Common myeloid progenitor, CD34-positive (primary cell): Measurements from ENCODE around the gene RTN4IP1.

Source experiments
- CTCF ChIA-PET: fragments of 350-600 bp; sonication (Branson Sonifier 250); formaldehyde crosslinking; loops from one replicate; lab custom pipeline; 2021; ENCODE audit warnings: antibody characterized with exemption; lab: Charles Lee
- POLR2A ChIA-PET: fragments of 350-600 bp; sonication (Branson Sonifier 250); formaldehyde crosslinking; loops from one replicate; lab custom pipeline; 2021; ENCODE audit warnings: antibody characterized with exemption; lab: Charles Lee
- DNase-seq, 3 donors: peaks; one replicate each; pipeline versions ENCODE4 v3.0.0 to v3.0.0-alpha.2; 2013
- H3K27ac ChIP-seq, 2 experiments: 1 replicate in 1 of 2; 2 replicates in 1 of 2; pipeline ENCODE4 v1.7.0; 2013; ENCODE audit warnings: inconsistent platforms in 2 of 2, low read length in 2 of 2, mild to moderate bottlenecking in 2 of 2, low read depth in 1 of 2, moderate library complexity in 1 of 2; ENCODE audit not compliant: severe bottlenecking in 2 of 2, insufficient read depth in 1 of 2, poor library complexity in 1 of 2
- H3K27me3 ChIP-seq, 5 experiments: replicated peaks in 2 of 5; 1 replicate in 3 of 5; 2 replicates in 2 of 5; pipeline versions ENCODE4 v1.6.1 to v1.7.0; 2013; ENCODE audit warnings: low read length in 4 of 5, mild to moderate bottlenecking in 2 of 5, moderate library complexity in 2 of 5, inconsistent platforms in 1 of 5; ENCODE audit not compliant: insufficient read depth in 5 of 5, control insufficient read depth in 4 of 5
- H3K36me3 ChIP-seq, 4 experiments: 1 replicate in 2 of 4; 2 replicates in 2 of 4; pipeline versions ENCODE4 v1.6.1 to v1.7.0; 2013; ENCODE audit warnings: low read length in 3 of 4, control low read depth in 1 of 4, mild to moderate bottlenecking in 1 of 4; ENCODE audit not compliant: control insufficient read depth in 4 of 4, insufficient read depth in 4 of 4
- H3K4me1 ChIP-seq, 4 experiments: 1 replicate in 3 of 4; 2 replicates in 1 of 4; pipeline versions ENCODE4 v1.6.1 to v1.7.1; 2013; ENCODE audit warnings: low read length in 3 of 4, mild to moderate bottlenecking in 3 of 4, control low read depth in 1 of 4, inconsistent platforms in 1 of 4, moderate library complexity in 1 of 4; ENCODE audit not compliant: control insufficient read depth in 4 of 4, insufficient read depth in 4 of 4; ENCODE audit errors: control extremely low read depth in 1 of 4
- H3K4me3 ChIP-seq, 7 experiments: 1 replicate in 4 of 7; 2 replicates in 3 of 7; pipeline versions ENCODE4 v1.5.1 to v1.7.0; 2013; ENCODE audit warnings: mild to moderate bottlenecking in 7 of 7, low read length in 6 of 7, moderate library complexity in 6 of 7, inconsistent platforms in 2 of 7, low read depth in 2 of 7, control low read depth in 1 of 7; ENCODE audit not compliant: insufficient read depth in 4 of 7, control insufficient read depth in 1 of 7; ENCODE audit errors: extremely low read depth in 1 of 7
- H3K9me3 ChIP-seq, 5 experiments: 1 replicate in 4 of 5; 2 replicates in 1 of 5; pipeline versions ENCODE4 v1.6.1 to v1.7.1; 2013; ENCODE audit warnings: low read length in 4 of 5, mild to moderate bottlenecking in 2 of 5, inconsistent platforms in 1 of 5, low read depth in 1 of 5, moderate library complexity in 1 of 5; ENCODE audit not compliant: control insufficient read depth in 4 of 5, insufficient read depth in 2 of 5; ENCODE audit errors: control extremely low read depth in 1 of 5
- WGBS: methylation state at CpG from one replicate; pipeline ENCODE4 v1.1.5; 2013; ENCODE audit not compliant: insufficient coverage; 5-methylcytosine and 5-hydroxymethylcytosine counted together

The RTN4IP1 gene

GRCh38 chr6:106618324-106618723 lies 11.0 kb downstream of the RTN4IP1 start:
- Histone ChIP-seq H3K4me3 (no peak overlapping the region), H3K4me1 (peaks cover 0 to 21% (median 2%) of the 10 kb centered on the region in 4 experiments), H3K27ac (no peak overlapping the region), H3K27me3 (no peaks in the 10 kb centered on the region), H3K36me3 (peaks cover 3 to 9% (median 8%) of the 10 kb centered on the region in 4 experiments), H3K9me3 (peaks cover 0 to 4% (median 0%) of the 10 kb centered on the region in 5 experiments)
- ChIA-PET CTCF (interaction anchor here (1.1 to 1.5 kb wide), 4 partner anchors 9 to 361 kb away, joined by 3 to 5 read pairs (median 4); no protein-coding TSS in a partner anchor), POLR2A (no interaction called here)
- no peak for DNase-seq
- 73% methylated on average over 3 of the region's 3 CpGs for WGBS

GRCh38 chr6:106617857-106618256 lies 11.4 kb downstream of the RTN4IP1 start:
- no peak overlapping the region for H3K27ac ChIP-seq
- peaks cover 0 to 21% (median 2%) of the 10 kb centered on the region in 4 experiments for H3K4me1 ChIP-seq
- no peak for DNase-seq
- POLR2A ChIA-PET = no interaction called here
- peaks cover 3 to 8% (median 7%) of the 10 kb centered on the region in 4 experiments for H3K36me3 ChIP-seq
- peaks cover 0 to 4% (median 0%) of the 10 kb centered on the region in 5 experiments for H3K9me3 ChIP-seq
- CTCF ChIA-PET = interaction anchor here (1.1 to 1.5 kb wide), 4 partner anchors 8 to 361 kb away, joined by 3 to 5 read pairs (median 4); no protein-coding TSS in a partner anchor
- no peak overlapping the region for H3K4me3 ChIP-seq
- H3K27me3 ChIP-seq = no peaks in the 10 kb centered on the region
- WGBS = no CpG with 5 or more reads among the region's 1 CpG

- POLR2A ChIA-PET = interaction anchor here (0.5 kb wide), 1 partner anchor 338 kb away, joined by 4 read pairs; no protein-coding TSS in a partner anchor
- no peak for DNase-seq
- H3K36me3 ChIP-seq = peaks cover under 1 to 7% (median 3%) of the 10 kb centered on the region in 4 experiments
Measured at GRCh38 chr6:106617302-106617701, 12.0 kb downstream of the RTN4IP1 start.

GRCh38 chr6:106614592-106615257 lies 14.6 kb downstream of the RTN4IP1 start:
- peaks cover 0 to 21% (median 2%) of the 10 kb centered on the region in 4 experiments for H3K4me1 ChIP-seq
- CTCF ChIA-PET = interaction anchor here (1.0 kb wide), 1 partner anchor 365 kb away, joined by 3 read pairs; no protein-coding TSS in a partner anchor
- H3K9me3 ChIP-seq = no peaks in the 10 kb centered on the region

More at GRCh38 chr6:106617302-106617701, 12.0 kb downstream of the RTN4IP1 start:
- Histone ChIP-seq H3K27ac (no peak overlapping the region), H3K4me1 (peaks cover 0 to 21% (median 2%) of the 10 kb centered on the region in 4 experiments), H3K27me3 (no peaks in the 10 kb centered on the region), H3K4me3 (no peak overlapping the region), H3K9me3 (no peaks in the 10 kb centered on the region)
- CTCF ChIA-PET = interaction anchor here (1.1 to 1.5 kb wide), 4 partner anchors 8 to 362 kb away, joined by 3 to 5 read pairs (median 4); no protein-coding TSS in a partner anchor

DNA sequence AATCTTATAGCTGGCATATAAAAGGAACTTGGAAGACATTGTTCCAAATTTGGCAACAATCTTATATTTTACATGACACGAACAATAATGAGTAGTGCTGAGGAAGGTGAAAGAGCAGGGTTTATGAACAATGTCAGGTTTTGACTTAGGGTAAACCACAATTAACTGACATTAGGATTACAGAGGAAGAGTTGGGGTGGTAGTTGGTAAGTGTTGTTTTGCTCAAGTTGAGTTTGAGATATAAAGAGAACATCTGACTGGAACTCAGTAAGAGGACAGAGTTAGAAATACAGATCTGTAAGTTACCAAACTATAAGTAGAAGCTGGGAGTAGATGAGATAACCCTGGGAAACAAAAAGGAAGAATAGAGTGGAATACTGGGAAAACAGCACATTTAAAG lies 15.1 kb downstream of the RTN4IP1 start:
- DNase-seq = no peak
- peaks cover 0 to 7% (median 4%) of the 10 kb centered on the region in 4 experiments for H3K36me3 ChIP-seq
- H3K4me3 ChIP-seq = no peak overlapping the region
- ChIA-PET CTCF (interaction anchor here (1.0 kb wide), 1 partner anchor 365 kb away, joined by 3 read pairs; no protein-coding TSS in a partner anchor), POLR2A (no interaction called here)
- no peak overlapping the region for H3K27ac ChIP-seq
- peaks cover 0 to 18% (median 2%) of the 10 kb centered on the region in 4 experiments for H3K4me1 ChIP-seq
- no CpG with 5 or more reads among the region's 1 CpG for WGBS
- H3K9me3 ChIP-seq = no peaks in the 10 kb centered on the region
- H3K27me3 ChIP-seq = no peaks in the 10 kb centered on the region

More at GRCh38 chr6:106614592-106615257, 14.6 kb downstream of the RTN4IP1 start:
- Histone ChIP-seq H3K27me3 (no peaks in the 10 kb centered on the region), H3K27ac (no peak overlapping the region), H3K4me3 (no peak overlapping the region), H3K36me3 (peaks cover 0 to 7% (median 4%) of the 10 kb centered on the region in 4 experiments)
- POLR2A ChIA-PET = no interaction called here
- no peak for DNase-seq
- 90% methylated on average over 1 of the region's 3 CpGs for WGBS

DNA sequence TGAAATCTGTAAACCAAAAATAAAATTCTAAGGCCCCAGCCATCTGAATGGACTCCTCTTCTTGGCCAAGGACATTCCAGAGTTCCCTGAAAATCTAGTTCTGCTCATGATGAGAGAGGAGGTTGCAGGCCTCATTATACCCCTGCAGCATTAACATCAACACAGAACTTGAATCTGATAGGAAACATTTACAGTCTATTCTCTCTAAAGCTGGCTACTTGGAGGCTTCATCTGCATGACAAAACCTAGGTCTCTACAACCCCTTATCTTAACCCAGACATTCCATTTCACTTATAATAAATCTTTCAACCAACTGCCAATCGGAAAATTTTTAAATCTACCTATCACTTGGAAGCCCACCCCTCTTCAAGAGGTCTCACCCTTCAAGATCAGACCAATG lies 15.7 kb downstream of the RTN4IP1 start:
- POLR2A ChIA-PET = no interaction called here
- no peaks in the 10 kb centered on the region for H3K27me3 ChIP-seq
- no peak overlapping the region for H3K4me3 ChIP-seq
- H3K4me1 ChIP-seq = peaks cover 0 to 16% (median 2%) of the 10 kb centered on the region in 4 experiments
- no peaks in the 10 kb centered on the region for H3K9me3 ChIP-seq
- no peak for DNase-seq
- H3K36me3 ChIP-seq = peaks cover 0 to 7% (median 4%) of the 10 kb centered on the region in 4 experiments
- CTCF ChIA-PET = no interaction called here
- no CpG with 5 or more reads among the region's 1 CpG for WGBS
- no peak overlapping the region for H3K27ac ChIP-seq
